HEK293T (cell line): ENCODE data around the gene SLC18A2.

ENCODE experiments used
- ARNT ChIP-seq: fragments of 450-650 bp; IDR thresholded peaks from 2 replicates; pipeline ENCODE4 v1.6.1; 2017; ENCODE audit warnings: mild to moderate bottlenecking
- BHLHE40 ChIP-seq: fragments of 450-650 bp; IDR thresholded peaks from 2 replicates; pipeline ENCODE4 v1.6.1; 2016; ENCODE audit warnings: mild to moderate bottlenecking, moderate library complexity, borderline replicate concordance
- CTBP1 ChIP-seq: fragments of 450-650 bp; IDR thresholded peaks from 2 replicates; pipeline ENCODE4 v1.6.1; 2016; ENCODE audit warnings: borderline replicate concordance
- ELF4 ChIP-seq: fragments of 450-650 bp; IDR thresholded peaks from 2 replicates; pipeline ENCODE4 v1.6.1; 2017; ENCODE audit warnings: antibody characterized with exemption
- FOXK2 ChIP-seq: fragments of 450-650 bp; IDR thresholded peaks from 2 replicates; pipeline ENCODE4 v1.6.1; 2016; ENCODE audit warnings: mild to moderate bottlenecking
- FOXM1 ChIP-seq: fragments of 450-650 bp; IDR thresholded peaks from 2 replicates; pipeline ENCODE4 v1.6.1; 2017; ENCODE audit warnings: mild to moderate bottlenecking, borderline replicate concordance
- NFRKB ChIP-seq: fragments of 450-650 bp; IDR thresholded peaks from 2 replicates; pipeline ENCODE4 v1.6.1; 2016; ENCODE audit warnings: mild to moderate bottlenecking, moderate library complexity
- PKNOX1 ChIP-seq: fragments of 450-650 bp; IDR thresholded peaks from 2 replicates; pipeline ENCODE4 v1.6.1; 2016
- SP1 ChIP-seq: fragments of 450-650 bp; IDR thresholded peaks from 2 replicates; pipeline ENCODE4 v1.6.1; 2017
- SUZ12 ChIP-seq: fragments of 450-650 bp; IDR thresholded peaks from 2 replicates; pipeline ENCODE4 v1.6.1; 2016; ENCODE audit warnings: mild to moderate bottlenecking
- TARDBP ChIP-seq: fragments of 450-650 bp; IDR thresholded peaks from 2 replicates; pipeline ENCODE4 v1.6.1; 2016
- ZNF384 ChIP-seq: fragments of 450-650 bp; IDR thresholded peaks from 2 replicates; pipeline ENCODE4 v1.6.1; 2016

GRCh38 chr10:117313641-117314040, 72.7 kb downstream of the SLC18A2 start:
- TF ChIP-seq ELF4 = no peak
- no peak for TF ChIP-seq NFRKB
- TF ChIP-seq FOXK2 = no peak
- no peak for TF ChIP-seq FOXM1
- TF ChIP-seq ZNF384 = no peak
- TF ChIP-seq ARNT = no peak
- no peak for TF ChIP-seq PKNOX1
- no peak for TF ChIP-seq BHLHE40
- no peak for TF ChIP-seq SUZ12
- TF ChIP-seq CTBP1 = no peak
- TF ChIP-seq SP1 = no peak
- TF ChIP-seq TARDBP = no peak
